HL-60/S4 (cell line): ENCODE data around the gene MACF1.

Experiments used
- in situ Hi-C: fragments of 300-500 bp; cut with MboI; formaldehyde crosslinking; loops from 2 replicates; pipeline ENCODE4 v1.14.3; 2022; ENCODE audit warnings: low sequenced_read_pairs

The MACF1 gene

GRCh38 chr1:39258146-39258924 lies 53.8 kb downstream of the MACF1 start:
- in situ Hi-C loops: loop anchor here (5.0 to 25.0 kb wide), 2 partner anchors 66 to 146 kb away; no protein-coding TSS in a partner anchor

DNA sequence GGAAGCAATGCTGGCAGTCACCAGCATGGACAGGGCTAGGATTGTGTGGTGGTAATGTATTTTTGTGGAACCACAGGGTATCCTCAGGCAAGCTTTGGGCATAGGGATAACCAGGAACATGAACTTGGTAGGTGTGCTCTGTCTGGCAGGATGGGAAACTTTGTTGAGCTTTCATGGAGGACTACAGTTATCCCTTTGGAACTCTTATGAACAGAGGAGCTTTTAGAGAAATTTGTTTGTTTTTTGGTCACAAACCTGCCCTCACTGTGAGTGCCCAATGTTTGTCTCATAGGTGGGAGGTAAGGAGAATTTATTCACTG lies 54.4 kb downstream of the MACF1 start:
- in situ Hi-C loops: loop anchor here (5.0 to 25.0 kb wide), 2 partner anchors 67 to 147 kb away; no protein-coding TSS in a partner anchor

DNA sequence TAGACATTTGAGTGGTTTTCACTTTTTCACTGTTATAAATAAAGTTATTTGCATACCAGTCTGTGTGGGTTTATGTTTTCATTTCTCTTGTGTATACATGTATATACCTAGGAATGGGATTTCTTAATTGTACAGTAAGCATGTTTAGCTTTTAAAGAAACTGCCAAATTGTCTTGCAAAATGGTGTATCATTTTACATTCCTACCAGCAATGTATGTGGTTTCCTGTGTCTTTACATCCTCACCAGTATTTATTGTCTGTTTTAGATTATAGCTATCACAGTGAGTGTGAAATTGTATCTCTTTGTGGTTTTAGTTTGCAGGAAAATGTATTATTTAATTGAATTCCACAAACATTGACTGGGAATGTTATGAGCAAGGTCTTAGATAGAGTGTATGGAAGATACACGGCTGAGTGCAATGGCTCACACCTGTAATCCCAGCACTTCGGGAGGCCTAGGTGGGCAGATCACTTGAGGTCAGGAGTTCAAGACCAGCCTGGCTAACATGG lies 57.3 kb downstream of the MACF1 start:
- in situ Hi-C loops: loop anchor here (25.0 kb wide), 1 partner anchor 149 kb away; no protein-coding TSS in a partner anchor

DNA sequence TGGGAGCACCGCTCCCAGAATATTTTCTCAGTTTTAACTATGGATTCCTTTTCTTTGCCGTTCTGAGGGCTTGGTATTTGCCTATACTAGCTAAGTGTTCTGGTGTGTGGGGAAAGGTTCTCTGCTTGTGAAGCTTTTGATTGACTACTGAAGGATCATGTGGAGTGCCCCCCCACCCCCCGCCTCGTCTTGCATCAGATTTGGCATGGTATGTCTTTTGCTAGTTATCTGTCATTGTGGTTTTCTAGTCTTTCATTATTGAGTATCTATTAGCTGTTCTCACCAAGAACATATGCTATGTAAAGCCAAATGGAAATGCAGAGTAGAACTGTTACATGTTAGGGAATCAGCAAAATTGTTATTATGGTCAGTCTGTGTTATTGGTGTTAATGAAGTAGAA lies 58.3 kb downstream of the MACF1 start:
- in situ Hi-C loops: loop anchor here (25.0 kb wide), 1 partner anchor 151 kb away; no protein-coding TSS in a partner anchor

DNA sequence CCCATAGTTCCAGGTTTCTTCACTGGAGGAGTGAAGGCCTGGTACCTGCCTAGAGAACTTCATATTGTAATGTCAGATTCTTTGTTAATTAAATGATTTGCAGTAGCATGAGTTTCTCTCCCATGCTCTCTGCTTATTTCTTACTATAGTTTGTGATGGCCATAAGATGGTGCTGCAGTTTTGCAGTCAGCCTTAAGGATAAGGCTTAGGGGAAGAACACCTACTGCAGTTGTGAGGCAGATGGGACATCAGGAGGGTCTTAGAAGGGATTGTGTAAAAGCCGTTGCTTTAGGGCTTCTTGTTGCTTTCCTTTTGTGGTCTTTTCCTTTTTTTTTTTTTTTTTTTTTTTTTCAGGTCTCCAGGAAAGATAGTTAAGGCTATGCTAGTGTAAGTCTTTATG lies 61.8 kb downstream of the MACF1 start:
- in situ Hi-C loops: loop anchor here (25.0 kb wide), 1 partner anchor 154 kb away; no protein-coding TSS in a partner anchor

DNA sequence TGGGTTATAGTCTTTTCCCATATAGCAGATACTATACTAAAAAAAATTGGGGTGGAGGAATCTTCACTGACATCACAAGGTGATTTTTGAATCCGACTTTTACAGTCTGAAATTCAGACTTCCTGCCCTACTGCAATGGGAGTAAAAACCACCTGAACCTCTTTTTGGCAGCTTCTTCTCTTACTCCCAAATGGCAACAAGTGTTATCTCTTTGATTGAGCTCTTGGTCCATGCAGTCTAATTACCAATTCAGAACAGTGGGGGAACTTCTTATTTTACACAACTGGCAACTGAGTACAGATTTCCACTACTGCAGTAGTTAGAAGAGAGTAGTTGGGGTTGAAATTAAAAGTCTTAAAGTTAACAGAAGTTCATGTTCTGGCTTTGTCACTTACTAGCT lies 62.3 kb downstream of the MACF1 start:
- in situ Hi-C loops: loop anchor here (25.0 kb wide), 1 partner anchor 154 kb away; no protein-coding TSS in a partner anchor

GRCh38 chr1:39268112-39268581 lies 63.7 kb downstream of the MACF1 start:
- in situ Hi-C loops: loop anchor here (25.0 kb wide), 1 partner anchor 156 kb away; no protein-coding TSS in a partner anchor

DNA sequence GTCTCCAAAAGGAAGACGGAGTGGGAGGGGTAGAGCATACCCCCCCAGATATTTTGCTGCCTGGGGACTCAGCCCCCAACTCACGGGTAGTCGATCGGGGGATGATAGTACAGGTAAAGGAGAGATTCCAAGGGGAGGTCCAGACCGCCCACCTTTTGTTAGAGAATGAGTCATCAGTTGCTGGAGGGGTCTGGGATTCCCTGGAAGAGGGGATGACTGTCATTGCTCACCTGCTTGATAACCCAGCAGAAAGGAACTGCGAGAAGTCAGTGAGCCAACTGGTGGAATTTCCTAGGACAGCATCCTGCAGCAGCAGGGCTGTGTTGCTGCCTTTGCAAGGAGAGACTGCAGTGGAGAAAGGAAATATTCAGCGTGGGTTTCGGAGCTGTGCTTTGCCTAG lies 64.4 kb downstream of the MACF1 start:
- in situ Hi-C loops: loop anchor here (25.0 kb wide), 1 partner anchor 157 kb away; no protein-coding TSS in a partner anchor

GRCh38 chr1:39269349-39269748 lies 64.9 kb downstream of the MACF1 start:
- in situ Hi-C loops: loop anchor here (25.0 kb wide), 1 partner anchor 157 kb away; no protein-coding TSS in a partner anchor

DNA sequence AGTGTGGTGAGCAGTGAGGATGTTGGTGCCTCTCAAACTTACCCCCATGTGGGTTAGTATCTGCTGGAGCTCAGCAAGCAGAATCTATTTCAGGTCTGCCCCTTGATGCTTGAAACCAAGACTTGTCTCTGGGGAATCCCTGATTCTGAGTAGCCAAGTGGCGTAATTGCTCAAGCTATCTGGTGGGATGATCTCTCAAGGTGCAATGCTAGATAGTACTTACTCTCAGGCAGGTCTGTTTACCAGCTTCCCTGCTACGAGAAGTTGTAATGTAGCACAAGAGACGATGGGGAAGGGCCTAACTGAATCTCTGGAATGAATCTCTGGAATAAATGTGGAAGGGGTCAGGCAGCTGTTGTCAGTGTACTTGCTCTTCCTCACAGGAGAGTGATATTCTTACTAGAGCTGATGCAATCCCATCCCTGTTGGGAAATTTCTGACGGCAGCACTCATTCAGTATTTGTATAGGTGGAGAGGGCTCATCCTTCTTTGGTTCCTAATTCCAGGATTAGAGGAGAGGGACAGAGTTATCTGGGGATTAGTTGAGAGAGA lies 65.4 kb downstream of the MACF1 start:
- in situ Hi-C loops: loop anchor here (25.0 kb wide), 1 partner anchor 158 kb away; no protein-coding TSS in a partner anchor

GRCh38 chr1:39270368-39270767 lies 65.9 kb downstream of the MACF1 start:
- in situ Hi-C loops: loop anchor here (25.0 kb wide), 1 partner anchor 158 kb away; no protein-coding TSS in a partner anchor

GRCh38 chr1:39272027-39272797 lies 67.7 kb downstream of the MACF1 start:
- in situ Hi-C loops: loop anchor here (25.0 kb wide), 1 partner anchor 160 kb away; no protein-coding TSS in a partner anchor

DNA sequence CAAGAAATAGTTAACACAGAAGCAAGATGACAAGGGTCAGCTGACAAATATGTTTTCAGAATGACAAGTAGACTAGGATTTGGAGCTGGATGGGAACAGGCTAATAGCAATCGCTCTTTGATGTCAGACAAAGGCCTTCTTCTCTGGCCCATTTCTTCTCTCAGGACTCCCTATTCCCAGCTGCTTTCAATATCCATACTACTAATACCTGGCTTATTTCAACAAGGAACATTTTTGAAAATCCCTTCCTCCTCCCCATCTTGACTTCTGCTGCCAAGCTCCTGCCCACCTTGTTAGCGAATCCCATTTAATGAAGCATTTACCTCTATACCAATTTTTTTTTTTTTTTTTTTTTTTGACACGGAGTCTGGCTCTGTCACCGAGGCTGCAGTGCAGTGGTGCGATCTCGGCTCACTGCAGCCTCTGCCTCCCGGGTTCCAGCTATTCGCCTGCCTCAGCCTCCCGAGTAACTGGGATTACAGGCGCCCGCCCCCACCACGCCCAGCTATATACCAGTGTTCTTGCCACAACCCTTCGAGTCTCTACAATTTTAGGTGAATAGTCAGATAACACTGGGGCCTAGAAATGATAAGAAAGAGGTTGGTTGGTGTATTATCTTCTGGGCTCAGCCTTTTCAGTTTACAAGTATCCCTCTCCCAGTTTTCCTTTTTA lies 68.4 kb downstream of the MACF1 start:
- in situ Hi-C loops: loop anchor here (25.0 kb wide), 1 partner anchor 161 kb away; no protein-coding TSS in a partner anchor

DNA sequence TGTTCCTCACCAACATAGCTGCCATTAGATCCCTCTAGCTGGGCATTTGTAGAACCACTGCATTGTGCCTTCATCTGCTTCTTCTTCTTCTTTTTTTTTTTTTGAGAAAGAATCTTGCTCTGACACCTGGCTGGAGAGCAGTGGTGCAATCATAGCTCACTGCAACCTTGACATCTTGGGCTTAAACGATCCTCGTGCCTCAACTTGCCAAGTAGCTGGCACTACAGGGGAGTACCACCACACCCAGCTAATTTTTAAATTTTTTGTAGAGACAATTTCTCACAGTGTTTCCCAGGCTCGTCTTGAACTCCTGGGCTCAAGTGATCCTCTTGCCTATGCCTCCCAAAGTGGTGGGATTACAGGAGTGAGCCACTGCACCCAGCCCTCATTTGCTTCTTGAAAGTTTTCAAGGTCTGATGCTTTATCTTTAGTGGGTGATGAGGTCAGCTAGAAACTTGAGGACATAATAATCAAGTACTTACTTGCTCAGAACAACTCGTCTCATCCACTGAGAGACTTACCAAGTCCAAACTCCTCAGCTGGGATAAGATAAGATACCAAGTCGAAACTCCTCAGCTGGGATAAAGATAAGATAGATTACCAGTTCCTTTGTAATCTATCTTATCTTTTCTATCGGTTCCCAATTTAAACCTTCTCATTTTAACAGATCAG lies 71.5 kb downstream of the MACF1 start:
- in situ Hi-C loops: no loop called here

- in situ Hi-C loops: no loop called here
Observed at GRCh38 chr1:39277879-39278278, 73.4 kb downstream of the MACF1 start.

GRCh38 chr1:39282537-39283216 lies 78.2 kb downstream of the MACF1 start:
- in situ Hi-C loops: no loop called here

DNA sequence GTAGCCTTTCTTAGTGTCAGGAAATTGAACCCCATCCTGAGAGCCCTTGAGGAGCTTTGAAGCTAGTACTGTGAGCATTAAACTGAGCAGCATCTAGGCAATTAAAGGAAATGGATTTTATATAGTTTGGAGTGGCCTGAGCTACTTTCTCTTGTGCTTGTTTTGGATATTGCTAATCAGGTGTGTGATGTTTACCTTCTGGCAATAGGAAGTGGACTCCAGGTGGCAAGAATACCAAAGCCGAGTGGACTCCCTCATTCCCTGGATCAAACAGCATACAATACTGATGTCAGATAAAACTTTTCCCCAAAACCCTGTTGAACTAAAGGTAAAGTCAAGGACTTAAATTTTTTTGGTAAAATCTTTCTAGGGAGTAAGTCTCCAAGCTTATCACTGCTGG lies 79.4 kb downstream of the MACF1 start:
- in situ Hi-C loops: no loop called here

- in situ Hi-C loops: no loop called here
Observed at GRCh38 chr1:39287541-39287940, 83.0 kb downstream of the MACF1 start.
